Type B pancreatic cell (in vitro differentiated cells): ENCODE data around the gene BABAM2. TPM values are rescaled to one million over a fixed set of nuclear protein-coding genes. Genes with fewer than 3 reads are reported as not detected.

Experiments
- DNase-seq: peaks from one replicate; pipeline ENCODE4 v3.0.0; 2021; ENCODE audit warnings: mixed read lengths; ENCODE audit not compliant: unreplicated experiment; ENCODE audit errors: extremely low spot score
- H3K27ac Mint-ChIP-seq: 2 replicates; pipeline ENCODE4 v1.8.0; 2021; ENCODE audit warnings: mild to moderate bottlenecking, mixed read lengths
- H3K27me3 Mint-ChIP-seq: 2 replicates; pipeline ENCODE4 v1.8.0; 2021; ENCODE audit warnings: mixed read lengths
- H3K36me3 Mint-ChIP-seq: 2 replicates; pipeline ENCODE4 v1.8.0; 2021; ENCODE audit warnings: mixed read lengths
- H3K4me1 Mint-ChIP-seq: one replicate; pipeline ENCODE4 v1.8.0; 2021; ENCODE audit warnings: mixed read lengths; ENCODE audit not compliant: unreplicated experiment
- H3K4me3 Mint-ChIP-seq: 2 replicates; pipeline ENCODE4 v1.8.0; 2021; ENCODE audit warnings: mild to moderate bottlenecking, mixed read lengths
- H3K9me3 Mint-ChIP-seq: 2 replicates; pipeline ENCODE4 v1.8.0; 2021; ENCODE audit warnings: mixed read lengths
- total RNA-seq: library from RNA; stranded (reverse); gene quantifications from 2 replicates; pipeline ENCODE4 v1.2.1, GENCODE V29; 2021; ENCODE audit warnings: low replicate concordance
- TF ChIP-seq, protein P1 (sequence below): fragments of 200-600 bp; sonication (generic); conservative IDR thresholded peaks from 2 replicates; pipeline ENCODE4 v1.5.0; 2021; ENCODE audit warnings: antibody characterized with exemption, mild to moderate bottlenecking

BABAM2 gene
- total RNA-seq, 1 donor from 2014 or later: 30.4 TPM

DNA sequence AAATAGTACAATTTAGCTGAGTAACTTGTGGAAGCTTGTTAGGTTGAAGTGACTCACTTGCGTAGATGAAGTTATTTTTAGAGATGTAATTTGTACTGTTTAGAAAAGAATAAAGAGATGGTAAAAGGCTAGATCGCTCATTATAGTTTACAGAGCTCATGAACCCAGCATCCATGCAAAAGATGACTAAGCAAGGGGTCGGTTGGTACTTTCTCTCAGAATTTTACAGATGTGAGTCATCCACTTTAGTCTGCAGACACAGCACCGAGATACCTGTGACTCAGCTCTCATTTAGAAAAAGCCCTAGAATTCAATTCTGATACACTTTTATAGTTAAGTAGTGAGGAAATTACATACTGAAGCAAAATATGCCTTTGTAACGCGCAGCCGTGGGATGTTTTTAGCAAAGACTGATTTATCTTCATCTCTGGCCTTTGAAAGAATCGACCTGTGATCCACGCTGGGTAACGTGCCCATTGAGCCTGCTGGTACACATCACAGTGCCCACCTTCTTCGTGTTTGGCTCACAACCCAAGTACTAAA is 385.6 kb downstream of the BABAM2 start:
- no peak for DNase-seq
- Mint-ChIP-seq H3K27ac (peak overlapping the region; percentile 82), H3K27me3 (no peaks in the 10 kb centered on the region), H3K4me3 (peak overlapping the region; percentile 5), H3K4me1 (peaks cover 20% of the 10 kb centered on the region), H3K36me3 (peaks cover 14% of the 10 kb centered on the region), H3K9me3 (no peaks in the 10 kb centered on the region)
- TF ChIP-seq, protein P1, sequence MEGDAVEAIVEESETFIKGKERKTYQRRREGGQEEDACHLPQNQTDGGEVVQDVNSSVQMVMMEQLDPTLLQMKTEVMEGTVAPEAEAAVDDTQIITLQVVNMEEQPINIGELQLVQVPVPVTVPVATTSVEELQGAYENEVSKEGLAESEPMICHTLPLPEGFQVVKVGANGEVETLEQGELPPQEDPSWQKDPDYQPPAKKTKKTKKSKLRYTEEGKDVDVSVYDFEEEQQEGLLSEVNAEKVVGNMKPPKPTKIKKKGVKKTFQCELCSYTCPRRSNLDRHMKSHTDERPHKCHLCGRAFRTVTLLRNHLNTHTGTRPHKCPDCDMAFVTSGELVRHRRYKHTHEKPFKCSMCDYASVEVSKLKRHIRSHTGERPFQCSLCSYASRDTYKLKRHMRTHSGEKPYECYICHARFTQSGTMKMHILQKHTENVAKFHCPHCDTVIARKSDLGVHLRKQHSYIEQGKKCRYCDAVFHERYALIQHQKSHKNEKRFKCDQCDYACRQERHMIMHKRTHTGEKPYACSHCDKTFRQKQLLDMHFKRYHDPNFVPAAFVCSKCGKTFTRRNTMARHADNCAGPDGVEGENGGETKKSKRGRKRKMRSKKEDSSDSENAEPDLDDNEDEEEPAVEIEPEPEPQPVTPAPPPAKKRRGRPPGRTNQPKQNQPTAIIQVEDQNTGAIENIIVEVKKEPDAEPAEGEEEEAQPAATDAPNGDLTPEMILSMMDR: no peak

DNA sequence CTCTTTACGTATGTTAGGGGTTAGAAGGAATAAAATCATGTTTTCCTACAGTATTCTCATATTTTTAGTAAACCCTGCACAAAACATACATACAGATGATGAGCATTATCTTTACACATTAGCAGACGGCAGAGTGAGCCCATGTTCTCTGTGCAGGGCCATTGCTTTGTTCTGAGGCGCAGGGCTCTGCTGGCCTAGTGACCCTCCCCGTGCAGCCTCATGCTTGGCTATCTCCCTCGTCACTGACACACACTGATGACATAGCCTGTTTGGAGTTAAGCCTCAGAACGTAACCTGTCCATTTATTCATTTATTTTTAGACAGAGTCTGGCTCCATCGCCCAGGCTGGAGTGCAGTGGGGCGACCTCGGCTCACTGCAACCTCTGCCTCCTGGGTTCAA is 386.3 kb downstream of the BABAM2 start:
- Mint-ChIP-seq H3K27me3 (no peaks in the 10 kb centered on the region), H3K4me3 (no peak overlapping the region), H3K27ac (peak overlapping the region; percentile 82), H3K36me3 (peaks cover 14% of the 10 kb centered on the region), H3K9me3 (no peaks in the 10 kb centered on the region), H3K4me1 (peaks cover 17% of the 10 kb centered on the region)
- TF ChIP-seq, protein P1: no peak
- no peak for DNase-seq

DNA sequence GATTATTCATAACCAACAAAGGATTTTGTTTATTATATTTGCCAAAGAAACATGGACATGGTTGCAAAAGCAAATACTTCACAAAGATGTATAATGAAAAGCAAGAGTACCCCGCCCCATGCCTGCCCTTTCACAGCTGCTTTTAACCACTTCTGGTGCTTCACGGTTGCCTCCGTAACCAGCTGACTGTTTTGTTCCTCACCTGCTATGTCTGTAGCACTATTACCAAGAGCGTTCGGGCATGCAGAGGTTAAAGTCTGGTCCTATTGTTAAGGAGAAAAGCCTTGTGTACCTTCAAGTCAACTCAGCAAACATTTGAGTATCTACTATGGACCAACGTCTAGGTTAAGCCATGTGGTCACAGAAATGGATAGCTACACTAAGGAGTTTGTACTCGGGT is 386.9 kb downstream of the BABAM2 start:
- peaks cover 15% of the 10 kb centered on the region for H3K4me1 Mint-ChIP-seq
- TF ChIP-seq, protein P1: no peak
- no peaks in the 10 kb centered on the region for H3K9me3 Mint-ChIP-seq
- H3K36me3 Mint-ChIP-seq: peaks cover 14% of the 10 kb centered on the region
- H3K27me3 Mint-ChIP-seq: no peaks in the 10 kb centered on the region
- peak overlapping the region; percentile 50 for H3K27ac Mint-ChIP-seq
- H3K4me3 Mint-ChIP-seq: no peak overlapping the region
- no peak for DNase-seq

DNA sequence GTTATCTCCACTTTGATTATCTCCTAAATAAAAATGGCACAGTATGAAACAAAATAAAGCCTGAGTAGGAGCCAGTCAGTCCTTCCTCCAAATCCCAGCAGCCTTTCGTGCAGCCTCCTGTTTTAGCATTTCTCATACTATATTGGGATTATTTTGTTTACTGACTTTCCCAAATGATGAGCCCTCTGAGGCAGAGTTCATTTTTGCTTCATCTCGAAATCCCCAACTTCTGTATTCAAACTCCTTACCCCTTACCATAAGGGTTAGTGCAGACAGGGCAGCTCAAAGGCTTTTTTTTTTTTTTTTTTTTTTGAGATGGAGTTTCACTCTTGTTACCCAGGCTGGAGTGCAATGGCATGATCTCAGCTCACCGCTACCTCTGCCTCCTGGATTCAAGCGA is 388.8 kb downstream of the BABAM2 start:
- Mint-ChIP-seq H3K27ac (no peak overlapping the region), H3K27me3 (no peaks in the 10 kb centered on the region), H3K4me3 (no peak overlapping the region), H3K9me3 (no peaks in the 10 kb centered on the region), H3K36me3 (peaks cover 10% of the 10 kb centered on the region), H3K4me1 (peaks cover 10% of the 10 kb centered on the region)
- DNase-seq: no peak
- TF ChIP-seq, protein P1: no peak

DNA sequence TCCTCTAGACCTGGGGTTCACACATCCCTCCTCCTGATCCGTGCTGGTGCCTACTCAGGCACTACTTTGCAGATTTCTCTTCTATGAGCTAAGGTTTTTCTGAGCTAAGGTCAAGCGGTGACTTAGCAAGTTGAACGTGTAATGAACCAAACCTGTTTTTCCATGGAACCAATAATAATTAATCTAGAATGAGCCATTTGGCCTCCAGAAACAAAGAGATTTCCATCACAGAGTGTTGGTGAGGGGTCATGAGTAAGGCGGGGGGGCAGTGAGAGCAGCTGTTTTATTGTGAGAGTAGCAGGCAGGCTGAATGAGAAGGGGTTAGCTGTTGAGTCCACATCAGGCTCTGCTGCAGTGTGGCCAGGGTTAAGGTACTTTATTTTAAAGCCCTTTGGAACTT is 390.1 kb downstream of the BABAM2 start:
- Mint-ChIP-seq H3K4me1 (peaks cover 6% of the 10 kb centered on the region), H3K27ac (peak overlapping the region; percentile 90), H3K9me3 (no peaks in the 10 kb centered on the region), H3K36me3 (peaks cover 10% of the 10 kb centered on the region), H3K4me3 (peak overlapping the region; percentile 60), H3K27me3 (no peaks in the 10 kb centered on the region)
- TF ChIP-seq, protein P1: no peak
- DNase-seq: no peak

DNA sequence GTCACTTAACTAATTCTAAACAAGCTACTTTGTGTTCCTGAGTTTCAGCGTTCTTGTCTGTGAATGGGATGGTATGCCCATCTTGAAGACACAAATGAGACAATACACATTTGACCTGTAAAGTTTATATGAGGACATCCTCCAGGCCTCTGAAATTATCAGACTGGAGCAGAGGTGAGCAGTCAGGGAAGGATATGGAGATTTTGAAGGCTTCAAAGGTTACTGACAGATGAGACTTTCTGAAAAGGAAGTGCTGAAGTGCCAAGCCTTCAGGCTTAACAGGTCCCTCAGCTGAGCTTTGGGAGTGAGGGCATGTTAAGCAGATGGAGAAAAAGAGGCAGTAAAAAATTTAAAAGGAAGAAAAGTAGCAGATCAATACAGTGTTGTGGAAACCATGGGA is 391.2 kb downstream of the BABAM2 start:
- peak overlapping the region; percentile 90 for H3K27ac Mint-ChIP-seq
- peaks cover 10% of the 10 kb centered on the region for H3K36me3 Mint-ChIP-seq

More for the DNA sequence above, 391.2 kb downstream of the BABAM2 start:
- DNase-seq: no peak
- TF ChIP-seq, protein P1: no peak
- Mint-ChIP-seq H3K9me3 (no peaks in the 10 kb centered on the region), H3K27me3 (no peaks in the 10 kb centered on the region), H3K4me3 (no peak overlapping the region), H3K4me1 (peaks cover 11% of the 10 kb centered on the region)
